ENCODE results near the gene AP4B1.

The AP4B1 gene

GRCh38 chr1:113929750-113930498, 25.3 kb upstream of the AP4B1 start:
- DNase-seq, result peak; percentile 81

- peak; percentile 96 for DNase-seq
Observed at GRCh38 chr1:113928941-113929749, 24.5 kb upstream of the AP4B1 start, which contains the start of gene HIPK1. Gene HIPK1 (plus strand): TSS chr1:113929324.

DNA sequence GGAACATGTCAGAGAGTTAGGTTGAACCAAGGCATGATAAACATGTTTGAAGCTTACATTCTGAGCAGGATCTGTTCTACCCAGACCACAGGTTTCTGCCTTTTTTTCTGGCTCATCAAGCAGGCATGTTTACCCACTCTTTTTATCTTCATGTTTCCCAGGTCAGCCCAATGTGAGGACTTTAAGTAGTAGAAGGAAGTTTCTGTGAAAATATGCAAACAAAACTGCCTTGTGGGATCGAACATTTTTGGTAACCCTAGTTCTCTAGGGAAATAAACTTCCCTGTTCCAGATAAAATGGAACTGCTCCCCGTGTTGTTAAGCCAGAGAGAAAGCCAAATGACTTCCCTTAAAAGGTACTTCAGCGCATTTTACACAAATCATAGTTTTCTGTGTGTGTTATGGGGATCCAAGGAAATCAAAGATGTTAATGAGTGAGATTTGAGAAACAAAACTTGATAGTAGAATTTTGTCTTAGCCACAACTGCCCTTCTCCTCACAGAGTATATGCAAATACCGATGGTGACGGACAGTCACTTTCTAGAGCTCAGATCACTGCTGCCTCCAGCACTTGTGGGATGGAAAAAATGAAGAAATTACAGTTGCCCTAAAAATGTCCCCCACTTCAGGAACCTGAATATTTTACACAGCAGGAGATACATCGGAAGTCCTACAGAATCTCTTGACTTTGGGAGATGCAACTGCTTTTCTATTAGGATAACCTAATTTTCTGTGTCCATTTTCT, 23.8 kb upstream of the AP4B1 start:
- DNase-seq, result peak; percentile 41

DNA sequence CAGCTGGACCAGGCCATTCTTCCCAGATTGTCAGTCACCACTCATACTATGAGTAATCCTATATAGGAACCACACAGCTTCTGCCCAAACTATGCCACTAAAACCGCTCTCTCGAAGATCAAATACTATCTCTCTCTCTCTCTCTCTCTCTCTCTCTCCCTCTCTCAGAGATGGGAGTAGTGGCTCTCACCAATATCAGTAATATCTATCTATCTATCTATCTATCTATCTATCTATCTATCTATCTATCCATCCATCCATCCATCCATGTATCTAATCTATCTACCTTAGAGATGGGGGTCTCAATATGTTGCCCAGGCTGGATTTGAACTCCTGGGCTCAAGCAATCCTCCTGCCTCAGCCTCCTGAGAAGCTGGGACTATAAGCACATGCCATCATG, 19.9 kb upstream of the AP4B1 start:
- DNase-seq, result no peak

- DNase-seq, result no peak
Observed at GRCh38 chr1:113922957-113923356, 18.4 kb upstream of the AP4B1 start.

DNA sequence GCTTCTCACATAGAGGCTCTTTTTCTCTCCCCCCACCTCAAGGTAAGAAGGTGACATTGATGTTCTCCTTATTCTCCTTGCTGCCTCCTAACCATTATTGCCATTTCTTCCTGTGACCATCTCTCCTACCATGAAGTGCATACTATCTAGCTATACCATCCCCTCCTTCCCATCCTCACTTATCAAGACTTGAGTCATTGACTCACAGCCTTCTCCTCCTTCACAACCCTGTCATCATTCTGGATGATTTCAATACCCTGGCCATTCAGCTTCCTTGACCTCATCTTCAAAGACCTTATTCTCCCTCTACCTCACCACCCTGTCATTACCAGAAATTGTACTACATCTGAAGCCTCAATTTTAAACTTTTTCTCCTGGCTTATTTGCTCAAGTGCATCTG, 13.6 kb upstream of the AP4B1 start:
- DNase-seq, result no peak

GRCh38 chr1:113917400-113918082, 12.9 kb upstream of the AP4B1 start:
- DNase-seq, result no peak

GRCh38 chr1:113916974-113917373, 12.4 kb upstream of the AP4B1 start:
- no peak for DNase-seq

DNA sequence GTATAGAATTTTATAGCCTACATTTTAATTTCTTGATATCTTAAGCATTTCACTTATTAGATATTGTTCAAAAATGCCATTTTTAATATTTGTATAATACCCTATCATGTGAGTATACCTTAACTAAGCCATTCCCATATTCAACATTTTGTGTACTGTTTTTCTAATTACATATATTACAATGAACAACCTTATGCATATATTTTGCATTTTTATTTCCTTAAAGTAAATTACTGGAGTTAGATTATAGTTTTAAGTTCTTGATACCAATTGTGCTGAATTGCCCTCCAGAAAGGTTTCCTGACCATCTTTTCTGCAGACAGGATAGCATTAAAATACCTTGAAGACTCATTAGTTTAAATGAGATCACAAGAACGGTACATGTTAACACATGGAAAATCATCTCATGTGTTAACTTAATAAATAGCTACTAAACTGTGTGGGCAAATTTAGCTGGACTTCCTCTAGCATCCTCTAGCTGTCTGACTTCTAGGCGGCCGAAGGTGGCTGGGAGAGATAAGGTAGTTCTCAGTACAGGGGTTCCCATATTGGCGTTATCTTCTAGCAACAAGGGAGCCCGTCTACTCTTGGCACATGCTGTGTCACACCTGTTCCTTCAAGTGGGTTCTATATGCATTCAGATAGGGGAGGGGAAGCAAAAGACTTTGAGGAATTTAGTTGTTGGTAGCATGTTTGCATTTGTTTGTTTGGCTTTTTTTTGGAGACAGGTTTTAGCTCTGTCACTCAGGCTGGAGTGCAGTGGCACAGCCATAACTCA, 9.5 kb upstream of the AP4B1 start:
- DNase-seq, result no peak

GRCh38 chr1:113913312-113913668, 8.7 kb upstream of the AP4B1 start:
- DNase-seq, result no peak

- no peak for DNase-seq
Observed at GRCh38 chr1:113912594-113913311, 8.2 kb upstream of the AP4B1 start.

DNA sequence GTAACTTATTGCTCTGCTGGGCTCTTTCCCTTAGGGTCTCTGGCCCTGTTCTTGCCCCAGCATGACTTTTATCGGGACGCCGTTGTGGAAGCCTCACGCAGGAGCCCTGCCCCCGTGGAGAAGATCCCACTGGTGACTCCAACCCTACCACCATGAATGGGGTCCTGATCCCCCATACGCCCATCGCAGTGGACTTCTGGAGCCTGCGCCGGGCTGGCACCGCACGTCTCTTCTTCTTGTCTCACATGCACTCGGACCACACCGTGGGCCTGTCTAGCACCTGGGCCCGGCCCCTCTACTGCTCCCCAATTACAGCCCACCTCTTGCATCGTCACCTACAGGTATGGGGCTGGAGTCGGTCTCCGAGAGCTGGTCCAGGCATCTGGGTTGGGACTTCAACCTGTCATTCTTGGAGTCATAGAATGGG, 849 bp upstream of the AP4B1 start:
- peak; percentile 64 for DNase-seq

GRCh38 chr1:113904293-113904673, 316 bp downstream of the AP4B1 start:
- peak; percentile 88 for DNase-seq

GRCh38 chr1:113903501-113904292, 902 bp downstream of the AP4B1 start:
- DNase-seq, result peak; percentile 63

DNA sequence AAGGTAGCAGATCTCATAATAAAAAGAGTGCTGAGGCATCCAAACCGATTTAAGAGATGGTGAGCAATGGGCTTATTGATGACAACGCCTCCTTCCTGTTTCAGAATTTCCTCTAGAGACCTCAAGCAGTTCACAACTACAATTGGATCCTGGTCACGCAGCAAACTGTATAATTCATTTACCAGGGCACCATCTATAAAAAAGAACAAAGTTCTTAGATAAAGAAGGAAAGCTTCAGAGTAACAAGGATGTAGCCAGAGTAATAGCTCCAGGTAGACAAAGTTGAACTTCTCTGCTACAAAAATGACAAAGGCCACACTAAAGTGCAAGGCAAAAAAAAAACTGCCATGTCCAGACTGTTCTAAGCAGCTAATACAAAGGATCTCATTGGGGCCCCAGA, 3.4 kb downstream of the AP4B1 start:
- DNase-seq, result no peak

- DNase-seq, result no peak
Observed at GRCh38 chr1:113899111-113899510, 5.5 kb downstream of the AP4B1 start.

- no peak for DNase-seq
Observed at GRCh38 chr1:113898241-113898814, 6.3 kb downstream of the AP4B1 start.

GRCh38 chr1:113895961-113896360, 8.6 kb downstream of the AP4B1 start:
- DNase-seq, result no peak

DNA sequence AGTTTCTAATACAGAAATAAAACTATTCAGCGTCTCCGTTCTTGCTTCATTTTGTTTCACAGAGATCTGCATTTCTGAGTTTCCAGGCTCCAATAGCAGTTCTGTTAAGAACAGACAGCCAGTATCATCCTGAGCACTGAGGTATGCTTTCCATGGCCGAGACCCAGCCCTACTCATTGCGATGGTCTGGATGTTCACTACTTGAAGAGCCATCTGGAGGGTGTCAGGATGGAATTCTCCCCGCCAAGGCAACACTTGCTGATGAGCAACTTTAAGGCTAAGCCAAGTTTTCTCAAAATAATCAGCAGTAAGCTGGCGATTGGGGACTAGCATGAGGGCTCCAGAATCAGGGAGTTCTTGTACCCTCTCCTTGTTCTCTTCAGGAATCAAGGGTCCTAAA, 9.5 kb downstream of the AP4B1 start:
- DNase-seq, result no peak

DNA sequence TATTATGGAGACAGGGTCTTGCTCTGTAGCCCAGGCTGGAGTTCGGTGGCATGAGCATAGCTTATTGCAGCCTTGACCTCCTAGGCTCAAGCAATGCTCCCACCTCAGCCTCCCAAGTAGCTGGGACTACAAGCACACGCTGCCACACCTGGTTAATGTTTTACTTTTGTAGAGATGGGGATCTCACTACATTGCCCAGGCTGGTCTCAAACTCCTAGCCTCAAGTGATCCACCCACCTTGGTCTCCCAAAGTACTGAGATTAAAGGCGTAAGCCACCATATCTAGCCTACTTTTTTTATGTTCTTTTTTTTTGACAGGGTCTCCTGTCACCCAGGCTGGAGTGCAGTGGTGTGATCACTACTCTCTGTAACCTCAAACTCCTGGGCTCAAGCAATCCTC, 11.3 kb downstream of the AP4B1 start:
- DNase-seq, result no peak

All from DMS53 (cell line).